Stomach (tissue), 4 donors: ENCODE measurements around the gene TMEM192.

Experiments
- CTCF ChIP-seq, 7 experiments: fragments of 450-650 bp in 4 of 7; fragments of 200-600 bp in 3 of 7; sonication (generic) in 3 of 7; IDR thresholded peaks; one replicate each; pipeline ENCODE4 v1.5.1; 2016 to 2019; ENCODE audit warnings: antibody characterized with exemption in 7 of 7, control low read depth in 2 of 7, mild to moderate bottlenecking in 1 of 7
- POLR2A ChIP-seq, 4 donors: fragments of 450-650 bp; IDR thresholded peaks; one replicate each; pipeline ENCODE4 v1.6.1; 2016; ENCODE audit warnings: antibody characterized with exemption in 4 of 4, control low read depth in 2 of 4, mild to moderate bottlenecking in 1 of 4, moderate library complexity in 1 of 4

GRCh38 chr4:165031436-165032211 is 81.0 kb downstream of the TMEM192 start, which contains the start of gene TRIM60:
- TF ChIP-seq CTCF (IDR thresholded peaks at IDR 0.05) (no peak), POLR2A (IDR thresholded peaks at IDR 0.05) (no peak)
